ENCODE results near the gene PTCH2. TPM values are rescaled to one million over a fixed set of nuclear protein-coding genes. Genes with fewer than 3 reads are reported as not detected.
A peak's percentile ranks its signal among the peaks of the same experiment; 100 is the strongest.

The PTCH2 gene
- total RNA-seq, 1 donor from 2014 or later, result not detected

- TF ChIP-seq CTCF (IDR thresholded peaks at IDR 0.05), result no peak
- intact Hi-C loops (cut with DNase I), result loop anchor here (5.0 kb wide), 1 partner anchor 227 kb away; the partner anchor contains the start of genes HECTD3 and UROD
These were observed 57.4 kb downstream of the PTCH2 start for GRCh38 chr1:44785501-44786137.

GRCh38 chr1:44785029-44785380 is 58.0 kb downstream of the PTCH2 start:
- no peak for DNase-seq (ENCODE audit: low spot score in 2 of 2)
- intact Hi-C loops (cut with DNase I), result loop anchor here (5.0 kb wide), 1 partner anchor 227 kb away; the partner anchor contains the start of genes HECTD3 and UROD
- Histone ChIP-seq H3K27ac (no peak overlapping the region), H3K9me3 (no peaks in the 10 kb centered on the region), H3K4me3 (peak overlapping the region in 1 of 2 donors; percentile 70), H3K4me1 (peaks cover 8 to 17% of the 10 kb centered on the region in 2 donors), H3K27me3 (no peaks in the 10 kb centered on the region), H3K36me3 (peaks cover 0 to 10% of the 10 kb centered on the region in 2 donors)
- no peak for TF ChIP-seq CTCF (IDR thresholded peaks at IDR 0.05)

More at GRCh38 chr1:44785501-44786137, 57.4 kb downstream of the PTCH2 start:
- H3K4me1 ChIP-seq, result peaks cover 8 to 17% of the 10 kb centered on the region in 2 donors
- peaks cover 0 to 4% of the 10 kb centered on the region in 2 donors for H3K36me3 ChIP-seq
- no peak for DNase-seq (ENCODE audit: low spot score in 2 of 2)
- H3K9me3 ChIP-seq, result no peaks in the 10 kb centered on the region
- H3K27ac ChIP-seq, result peak overlapping the region; percentile 66 to 85
- no peaks in the 10 kb centered on the region for H3K27me3 ChIP-seq
- H3K4me3 ChIP-seq, result peak overlapping the region; percentile 55 to 79

- TF ChIP-seq CTCF (IDR thresholded peaks at IDR 0.05), result peak in 1 of 3 experiments; percentile 11
- no peak for DNase-seq (ENCODE audit: low spot score in 2 of 2)
- intact Hi-C loops (cut with DNase I), result loop anchor here (5.0 kb wide), 1 partner anchor 228 kb away; the partner anchor contains the start of genes HECTD3 and UROD
These were observed 58.7 kb downstream of the PTCH2 start for GRCh38 chr1:44784094-44785028.

GRCh38 chr1:44783697-44784093 is 59.4 kb downstream of the PTCH2 start:
- Histone ChIP-seq H3K4me1 (peaks cover 8 to 17% of the 10 kb centered on the region in 2 donors), H3K27ac (peak overlapping the region; percentile 37 to 46), H3K9me3 (no peaks in the 10 kb centered on the region), H3K4me3 (peak overlapping the region; percentile 62 to 70), H3K36me3 (peaks cover 3 to 19% of the 10 kb centered on the region in 2 donors), H3K27me3 (no peaks in the 10 kb centered on the region)
- no peak for TF ChIP-seq CTCF (IDR thresholded peaks at IDR 0.05)
- intact Hi-C loops (cut with DNase I), result no loop called here
- DNase-seq (ENCODE audit: low spot score in 2 of 2), result no peak

More at GRCh38 chr1:44784094-44785028, 58.7 kb downstream of the PTCH2 start:
- peaks cover 0 to 15% of the 10 kb centered on the region in 2 donors for H3K36me3 ChIP-seq
- peak overlapping the region; percentile 37 to 46 for H3K27ac ChIP-seq
- no peaks in the 10 kb centered on the region for H3K9me3 ChIP-seq
- H3K4me1 ChIP-seq, result peaks cover 8 to 17% of the 10 kb centered on the region in 2 donors
- peak overlapping the region; percentile 62 to 70 for H3K4me3 ChIP-seq
- H3K27me3 ChIP-seq, result no peaks in the 10 kb centered on the region

- DNase-seq (ENCODE audit: low spot score in 2 of 2), result no peak
- Histone ChIP-seq H3K27ac (no peak overlapping the region), H3K36me3 (peaks cover 20 to 43% of the 10 kb centered on the region in 2 donors), H3K27me3 (no peaks in the 10 kb centered on the region), H3K4me3 (no peak overlapping the region), H3K9me3 (no peaks in the 10 kb centered on the region), H3K4me1 (peaks cover 5 to 20% of the 10 kb centered on the region in 2 donors)
- intact Hi-C loops (cut with DNase I), result no loop called here
- TF ChIP-seq CTCF (IDR thresholded peaks at IDR 0.05), result no peak
These were observed 62.4 kb downstream of the PTCH2 start for GRCh38 chr1:44780583-44781121.

Data from ascending aorta (tissue), 2 donors.